RWPE1 (cell line): ENCODE results near the gene HMCN2.

Experiments
- CTCF ChIA-PET: fragments of 350-600 bp; sonication (Branson Sonifier 250); formaldehyde crosslinking; extraction: SDS; loops from one replicate; lab custom pipeline; 2021; lab: Yijun Ruan, JAX
- POLR2A ChIA-PET: fragments of 400-600 bp; formaldehyde crosslinking; extraction: SDS; loops from one replicate; lab custom pipeline; 2020; ENCODE audit warnings: antibody characterized with exemption; ENCODE audit not compliant: low non-redundant PET; lab: Yijun Ruan, JAX
- DNase-seq: peaks from one replicate; pipeline ENCODE4 v3.0.0; 2012; ENCODE audit warnings: low spot score
- H3K27ac ChIP-seq: fragments of 450-650 bp; 2 replicates; pipeline ENCODE4 v1.5.1; 2017
- TF ChIP-seq, protein P1 (sequence below): fragments of 450-650 bp; conservative IDR thresholded peaks from 2 replicates; pipeline ENCODE4 v1.5.1; 2017; ENCODE audit warnings: low read depth, mild to moderate bottlenecking

HMCN2 gene

DNA sequence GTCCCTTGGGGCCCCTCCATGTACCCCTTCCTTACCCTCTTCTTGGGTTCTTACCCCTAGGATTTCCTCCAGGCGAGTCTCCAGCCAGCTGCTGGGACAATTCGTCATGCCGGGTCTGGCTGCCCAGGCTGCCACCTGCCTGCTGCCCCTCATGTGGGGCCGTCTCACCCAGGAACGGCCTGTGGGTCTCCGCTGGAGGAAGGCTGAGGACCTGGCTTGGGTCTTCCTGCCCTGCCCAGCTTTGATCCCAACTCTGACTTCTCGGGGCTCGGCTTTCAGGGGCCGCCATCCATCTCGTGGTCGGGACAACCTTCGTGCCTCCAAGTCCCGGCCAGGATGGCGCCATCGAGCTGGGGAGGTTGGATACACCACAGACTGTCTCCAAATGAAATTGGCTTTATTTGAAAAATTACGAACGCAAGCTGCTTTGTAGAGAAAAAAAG, 38.1 kb downstream of the HMCN2 start:
- TF ChIP-seq, protein P1, sequence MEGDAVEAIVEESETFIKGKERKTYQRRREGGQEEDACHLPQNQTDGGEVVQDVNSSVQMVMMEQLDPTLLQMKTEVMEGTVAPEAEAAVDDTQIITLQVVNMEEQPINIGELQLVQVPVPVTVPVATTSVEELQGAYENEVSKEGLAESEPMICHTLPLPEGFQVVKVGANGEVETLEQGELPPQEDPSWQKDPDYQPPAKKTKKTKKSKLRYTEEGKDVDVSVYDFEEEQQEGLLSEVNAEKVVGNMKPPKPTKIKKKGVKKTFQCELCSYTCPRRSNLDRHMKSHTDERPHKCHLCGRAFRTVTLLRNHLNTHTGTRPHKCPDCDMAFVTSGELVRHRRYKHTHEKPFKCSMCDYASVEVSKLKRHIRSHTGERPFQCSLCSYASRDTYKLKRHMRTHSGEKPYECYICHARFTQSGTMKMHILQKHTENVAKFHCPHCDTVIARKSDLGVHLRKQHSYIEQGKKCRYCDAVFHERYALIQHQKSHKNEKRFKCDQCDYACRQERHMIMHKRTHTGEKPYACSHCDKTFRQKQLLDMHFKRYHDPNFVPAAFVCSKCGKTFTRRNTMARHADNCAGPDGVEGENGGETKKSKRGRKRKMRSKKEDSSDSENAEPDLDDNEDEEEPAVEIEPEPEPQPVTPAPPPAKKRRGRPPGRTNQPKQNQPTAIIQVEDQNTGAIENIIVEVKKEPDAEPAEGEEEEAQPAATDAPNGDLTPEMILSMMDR: no peak
- H3K27ac ChIP-seq: no peak overlapping the region
- CTCF ChIA-PET: interaction anchor here (0.6 to 0.7 kb wide), 2 partner anchors 350 to 360 kb away, joined by 5 to 8 read pairs; no protein-coding TSS in a partner anchor
- POLR2A ChIA-PET: no interaction called here
- no peak for DNase-seq

- CTCF ChIA-PET: interaction anchor here (0.6 to 0.7 kb wide), 2 partner anchors 350 to 359 kb away, joined by 5 to 8 read pairs; no protein-coding TSS in a partner anchor
- POLR2A ChIA-PET: no interaction called here
- DNase-seq: no peak
- H3K27ac ChIP-seq: no peak overlapping the region
- TF ChIP-seq, protein P1: no peak
These were observed 38.6 kb downstream of the HMCN2 start for GRCh38 chr9:130304116-130304515.

DNA sequence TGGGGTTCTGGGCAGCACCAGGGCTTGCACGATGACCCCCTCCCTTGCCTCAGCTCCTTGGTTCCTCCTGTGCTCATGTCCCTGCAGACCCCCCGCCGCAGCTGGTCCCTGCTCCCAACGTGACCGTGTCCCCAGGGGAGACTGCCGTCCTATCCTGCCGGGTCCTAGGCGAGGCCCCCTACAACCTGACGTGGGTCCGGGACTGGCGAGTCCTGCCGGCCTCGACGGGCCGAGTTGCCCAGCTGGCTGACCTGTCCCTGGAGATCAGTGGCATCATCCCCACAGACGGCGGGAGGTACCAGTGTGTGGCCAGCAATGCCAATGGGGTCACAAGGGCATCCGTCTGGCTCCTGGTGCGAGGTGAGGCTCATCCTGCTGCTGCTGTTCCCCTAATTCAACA, 39.1 kb downstream of the HMCN2 start:
- CTCF ChIA-PET: no interaction called here
- POLR2A ChIA-PET: interaction anchor here (0.5 kb wide), 1 partner anchor 127 kb away, joined by 3 read pairs; no protein-coding TSS in a partner anchor
- TF ChIP-seq, protein P1: no peak
- DNase-seq: no peak
- no peak overlapping the region for H3K27ac ChIP-seq

GRCh38 chr9:130305381-130305780, 39.8 kb downstream of the HMCN2 start:
- H3K27ac ChIP-seq: no peak overlapping the region
- CTCF ChIA-PET: no interaction called here
- no peak for DNase-seq
- TF ChIP-seq, protein P1: no peak
- POLR2A ChIA-PET: no interaction called here

- TF ChIP-seq, protein P1: no peak
- POLR2A ChIA-PET: no interaction called here
- no peak overlapping the region for H3K27ac ChIP-seq
- CTCF ChIA-PET: interaction anchor here (0.5 to 0.7 kb wide), 2 partner anchors 12 to 26 kb away, joined by 3 to 4 read pairs; no protein-coding TSS in a partner anchor
- no peak for DNase-seq
These were observed 41.5 kb downstream of the HMCN2 start for GRCh38 chr9:130306823-130307666.

DNA sequence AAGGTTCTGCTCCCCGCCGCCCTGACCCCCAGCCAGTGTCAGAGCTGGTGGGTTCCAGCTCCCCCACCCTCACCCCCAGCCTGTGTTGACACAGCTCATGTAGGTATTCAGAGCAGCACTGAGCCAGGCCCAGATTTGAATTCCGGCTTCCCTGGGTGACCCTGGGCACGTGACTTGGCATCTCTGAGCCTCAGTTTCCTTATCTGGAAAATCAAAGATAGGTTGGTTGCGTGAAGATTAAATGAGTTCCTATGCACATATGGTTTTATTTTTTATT, 42.0 kb downstream of the HMCN2 start:
- DNase-seq: no peak
- H3K27ac ChIP-seq: no peak overlapping the region
- POLR2A ChIA-PET: no interaction called here
- CTCF ChIA-PET: no interaction called here
- TF ChIP-seq, protein P1: no peak
